DOHH2 (cell line): Measurements from ENCODE around the gene C17orf58.

Experiments used
- CTCF ChIP-seq: fragments of 200-600 bp; sonication (generic); IDR thresholded peaks from one replicate; pipeline ENCODE4 v1.5.1; 2014; ENCODE audit warnings: antibody characterized with exemption, mild to moderate bottlenecking, low read depth, low read length; ENCODE audit not compliant: poor library complexity, severe bottlenecking
- EZH2phosphoT487 ChIP-seq: fragments of 200-600 bp; sonication (generic); IDR thresholded peaks from 2 replicates; pipeline ENCODE4 v1.6.1; 2017; ENCODE audit warnings: borderline replicate concordance, mild to moderate bottlenecking, antibody characterized with exemption, low read length, moderate library complexity, mixed read lengths

DNA sequence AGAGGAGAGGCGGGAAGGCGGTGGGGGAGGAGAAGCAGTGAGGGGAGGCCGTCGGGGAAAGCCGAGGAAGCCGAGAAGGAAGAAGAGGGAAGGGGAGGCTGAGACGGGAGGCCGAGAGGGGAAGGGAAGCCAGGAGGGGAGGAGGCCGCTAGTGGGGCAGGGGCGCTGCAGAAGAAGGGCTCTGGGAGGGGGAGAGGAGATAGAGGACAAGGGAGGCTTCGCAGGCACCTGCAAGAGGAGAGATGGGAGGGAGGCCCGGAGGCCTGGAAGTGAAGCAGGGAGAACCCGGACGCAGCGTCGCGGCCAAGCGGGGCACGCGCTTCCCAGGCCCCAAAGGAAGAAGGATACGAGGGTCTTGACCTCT is 2.3 kb downstream of the C17orf58 start:
- TF ChIP-seq CTCF: no peak
- no peak for TF ChIP-seq EZH2phosphoT487
